ENCODE measurements around the gene MANBA.
"Not testable (repeated sequence)": the region's sequence is repeated elsewhere in the genome, so short reads cannot be mapped to it uniquely, and the experiment has no call there.

MANBA gene

DNA sequence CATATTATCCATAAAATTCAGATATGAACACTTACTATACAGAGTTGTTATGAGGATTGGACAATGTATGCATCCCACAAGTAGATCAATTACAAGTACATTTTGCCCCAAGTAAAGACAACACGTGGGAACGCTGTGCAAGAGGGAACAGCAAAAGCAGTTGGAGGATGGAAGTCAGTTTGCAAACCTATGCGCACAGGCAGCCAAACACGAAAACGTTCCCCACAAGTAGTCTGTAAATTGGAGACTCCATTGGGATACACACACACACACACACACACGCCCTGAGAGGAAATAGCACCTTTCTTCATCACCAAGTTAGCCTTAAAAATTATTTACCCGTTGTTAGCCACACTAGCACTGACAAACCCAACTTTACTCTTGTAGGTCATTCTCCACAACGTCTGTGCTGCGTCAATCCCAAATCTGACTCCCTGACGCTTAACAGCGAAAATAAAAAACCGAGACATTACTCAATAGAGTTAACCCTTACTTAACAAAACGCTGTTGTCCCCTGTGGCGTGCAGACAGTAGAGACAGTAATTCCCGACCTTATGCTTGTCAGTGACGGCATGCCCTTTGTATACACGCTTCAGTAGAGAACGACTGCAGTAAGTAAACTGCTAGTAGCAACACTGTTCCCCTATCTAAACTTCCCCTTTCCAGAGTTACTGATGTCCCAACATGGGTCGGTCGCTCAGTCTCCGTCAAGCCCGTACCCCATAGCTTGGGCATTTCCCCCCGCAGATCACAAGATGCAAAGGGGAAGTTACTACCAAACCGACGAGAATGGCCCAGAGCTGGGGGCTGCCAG is 730 bp downstream of the MANBA start:
- in situ Hi-C loops (cut with MboI; ENCODE audit: low pct_unique_long_range_greater_than_20kb, low sequenced_read_pairs, unreplicated experiment), result no loop called here
- peak; percentile 62 for DNase-seq (ENCODE audit: low spot score)
- TF ChIP-seq, protein P1, sequence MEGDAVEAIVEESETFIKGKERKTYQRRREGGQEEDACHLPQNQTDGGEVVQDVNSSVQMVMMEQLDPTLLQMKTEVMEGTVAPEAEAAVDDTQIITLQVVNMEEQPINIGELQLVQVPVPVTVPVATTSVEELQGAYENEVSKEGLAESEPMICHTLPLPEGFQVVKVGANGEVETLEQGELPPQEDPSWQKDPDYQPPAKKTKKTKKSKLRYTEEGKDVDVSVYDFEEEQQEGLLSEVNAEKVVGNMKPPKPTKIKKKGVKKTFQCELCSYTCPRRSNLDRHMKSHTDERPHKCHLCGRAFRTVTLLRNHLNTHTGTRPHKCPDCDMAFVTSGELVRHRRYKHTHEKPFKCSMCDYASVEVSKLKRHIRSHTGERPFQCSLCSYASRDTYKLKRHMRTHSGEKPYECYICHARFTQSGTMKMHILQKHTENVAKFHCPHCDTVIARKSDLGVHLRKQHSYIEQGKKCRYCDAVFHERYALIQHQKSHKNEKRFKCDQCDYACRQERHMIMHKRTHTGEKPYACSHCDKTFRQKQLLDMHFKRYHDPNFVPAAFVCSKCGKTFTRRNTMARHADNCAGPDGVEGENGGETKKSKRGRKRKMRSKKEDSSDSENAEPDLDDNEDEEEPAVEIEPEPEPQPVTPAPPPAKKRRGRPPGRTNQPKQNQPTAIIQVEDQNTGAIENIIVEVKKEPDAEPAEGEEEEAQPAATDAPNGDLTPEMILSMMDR (IDR thresholded peaks at IDR 0.05; ENCODE audit: extremely low read depth, insufficient read depth, missing control alignments), result no peak

DNA sequence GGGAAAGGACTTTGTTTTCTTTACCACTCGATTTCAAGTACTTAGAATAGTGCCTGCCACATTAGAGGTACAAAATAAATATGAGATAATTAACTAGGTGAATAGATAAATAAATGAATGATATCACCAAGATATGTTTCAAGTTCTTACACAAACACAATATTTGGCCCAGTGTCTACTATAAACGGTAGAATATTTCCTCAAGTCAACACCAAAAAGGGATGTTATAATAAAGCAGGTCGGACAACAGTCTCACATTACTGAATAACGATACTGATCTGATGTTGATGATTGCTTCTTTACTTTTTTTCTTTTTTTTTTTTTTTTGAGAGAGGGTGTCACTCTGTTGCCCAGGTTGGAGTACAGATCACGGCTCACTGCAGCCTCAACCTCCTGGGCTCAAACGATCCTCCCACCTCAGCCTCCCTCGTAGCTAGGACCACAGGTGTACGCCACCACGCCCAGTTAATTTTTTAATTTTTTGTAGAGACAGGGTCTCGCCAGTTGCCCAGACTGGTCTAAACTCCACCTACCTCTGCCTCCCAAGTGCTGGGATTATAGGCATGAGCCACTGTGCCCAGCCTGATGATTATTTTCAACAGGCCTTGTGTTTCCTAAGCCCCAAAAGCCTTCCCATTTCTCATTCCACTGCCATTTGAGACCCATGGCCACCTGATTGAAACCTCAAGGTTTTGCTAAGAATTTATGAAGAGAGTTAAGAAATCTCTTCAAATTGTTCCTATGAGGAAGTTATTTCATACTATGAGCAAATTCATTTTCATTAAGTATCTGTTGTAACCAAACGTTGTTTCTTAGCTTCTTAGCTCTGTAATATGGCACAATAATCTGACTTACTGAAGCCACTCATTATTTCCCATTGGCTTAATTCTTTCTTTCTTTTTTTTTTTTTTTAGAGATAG is 2.3 kb downstream of the MANBA start:
- in situ Hi-C loops (cut with MboI; ENCODE audit: low pct_unique_long_range_greater_than_20kb, low sequenced_read_pairs, unreplicated experiment), result no loop called here
- TF ChIP-seq, protein P1 (IDR thresholded peaks at IDR 0.05; ENCODE audit: extremely low read depth, insufficient read depth, missing control alignments), result no peak
- DNase-seq (ENCODE audit: low spot score), result no peak

GRCh38 chr4:102757681-102758080 is 3.1 kb downstream of the MANBA start:
- in situ Hi-C loops (cut with MboI; ENCODE audit: low pct_unique_long_range_greater_than_20kb, low sequenced_read_pairs, unreplicated experiment), result no loop called here
- TF ChIP-seq, protein P1 (IDR thresholded peaks at IDR 0.05; ENCODE audit: extremely low read depth, insufficient read depth, missing control alignments), result no peak
- no peak for DNase-seq (ENCODE audit: low spot score)

- in situ Hi-C loops (cut with MboI; ENCODE audit: low pct_unique_long_range_greater_than_20kb, low sequenced_read_pairs, unreplicated experiment), result no loop called here
- TF ChIP-seq, protein P1 (IDR thresholded peaks at IDR 0.05; ENCODE audit: extremely low read depth, insufficient read depth, missing control alignments), result no peak
- DNase-seq (ENCODE audit: low spot score), result no peak
These were observed 6.7 kb downstream of the MANBA start for GRCh38 chr4:102754044-102754443.

GRCh38 chr4:102751941-102752340 is 8.8 kb downstream of the MANBA start:
- TF ChIP-seq, protein P1 (IDR thresholded peaks at IDR 0.05; ENCODE audit: extremely low read depth, insufficient read depth, missing control alignments), result no peak
- no peak for DNase-seq (ENCODE audit: low spot score)
- in situ Hi-C loops (cut with MboI; ENCODE audit: low pct_unique_long_range_greater_than_20kb, low sequenced_read_pairs, unreplicated experiment), result no loop called here

DNA sequence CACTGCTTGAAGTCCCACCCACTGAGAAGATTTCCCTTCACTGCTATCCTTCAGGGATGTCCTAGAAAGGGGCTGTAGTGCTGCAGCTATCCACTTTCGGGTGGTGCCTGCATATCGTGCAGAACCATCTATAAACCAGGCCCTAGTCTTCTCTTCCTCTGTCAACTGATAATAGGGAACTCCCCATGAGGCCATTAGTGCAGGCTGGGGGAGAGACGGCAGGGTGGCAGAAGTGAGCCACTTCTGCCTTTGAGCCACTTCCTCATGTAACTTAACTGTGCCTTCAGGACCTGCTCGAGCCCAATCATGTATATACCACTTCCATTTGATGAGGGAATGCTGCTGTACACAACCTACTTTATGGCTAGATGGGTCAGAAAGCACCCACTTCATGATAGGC is 17.4 kb downstream of the MANBA start:
- in situ Hi-C loops (cut with MboI; ENCODE audit: low pct_unique_long_range_greater_than_20kb, low sequenced_read_pairs, unreplicated experiment); DNase-seq (ENCODE audit: low spot score): not testable (repeated sequence)
- TF ChIP-seq, protein P1 (IDR thresholded peaks at IDR 0.05; ENCODE audit: extremely low read depth, insufficient read depth, missing control alignments), result peak; percentile 29

GRCh38 chr4:102738802-102739201 is 22.0 kb downstream of the MANBA start:
- in situ Hi-C loops (cut with MboI; ENCODE audit: low pct_unique_long_range_greater_than_20kb, low sequenced_read_pairs, unreplicated experiment); DNase-seq (ENCODE audit: low spot score): not testable (repeated sequence)
